ENCODE measurements around the gene PRKCD.

DNA sequence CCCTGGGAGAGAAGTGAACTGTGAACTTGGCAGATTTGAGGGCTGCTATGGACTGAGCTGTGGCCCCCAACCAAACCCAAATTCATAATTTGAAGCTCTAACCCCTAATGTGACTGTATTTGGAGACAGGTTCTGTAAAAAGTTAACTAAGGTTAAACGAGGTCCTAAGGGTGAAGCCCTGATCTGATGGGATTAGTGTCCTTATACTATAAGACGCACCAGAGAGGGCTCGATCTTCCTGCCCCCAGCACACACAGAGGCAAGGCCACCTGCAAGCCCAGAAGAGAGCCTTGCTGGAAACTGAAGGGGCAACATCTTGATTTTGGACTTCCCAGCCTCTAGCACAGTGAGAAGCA, 60.8 kb downstream of the PRKCD start:
- TF ChIP-seq EZH2 (IDR thresholded peaks at IDR 0.05) (no peak), POLR2AphosphoS5 (IDR thresholded peaks at IDR 0.05; ENCODE audit: borderline replicate concordance, low read depth, low read length) (no peak), FOXP2 (optimal IDR thresholded peaks at IDR 0.05; ENCODE audit: control extremely low read depth, extremely low read length, insufficient read depth) (no peak)

Data from SK-N-MC (cell line).